IMR-90 (cell line): ENCODE results near the gene HEATR9.

Experiments
- BHLHE40 ChIP-seq: fragments of 150-350 bp; IDR thresholded peaks from 2 replicates; pipeline ENCODE4 v1.6.1; 2016; ENCODE audit warnings: mild to moderate bottlenecking, low read depth, low read length
- CEBPB ChIP-seq: IDR thresholded peaks from 2 replicates; pipeline ENCODE4 v1.6.1; 2012; ENCODE audit warnings: low read depth, low read length, improper control_type of control experiment
- CHD1 ChIP-seq: IDR thresholded peaks from 2 replicates; pipeline ENCODE4 v1.6.1; 2012; ENCODE audit warnings: low read depth, low read length, improper control_type of control experiment
- CTCF ChIP-seq: conservative IDR thresholded peaks from 2 replicates; pipeline ENCODE4 v1.5.1; 2012; ENCODE audit warnings: mild to moderate bottlenecking, low read depth, low read length, improper control_type of control experiment
- ELK1 ChIP-seq: fragments of 150-350 bp; IDR thresholded peaks from 2 replicates; pipeline ENCODE4 v1.6.1; 2016; ENCODE audit warnings: low read depth, mild to moderate bottlenecking, low read length, moderate library complexity, borderline replicate concordance
- FOS ChIP-seq: fragments of 150-350 bp; IDR thresholded peaks from 2 replicates; pipeline ENCODE4 v1.6.1; 2016; ENCODE audit warnings: low read depth, low read length
- POLR2A ChIP-seq: IDR thresholded peaks from 2 replicates; pipeline ENCODE4 v1.6.1; 2012; ENCODE audit warnings: mild to moderate bottlenecking, low read depth, low read length
- RAD21 ChIP-seq: IDR thresholded peaks from 2 replicates; pipeline ENCODE4 v1.6.1; 2012; ENCODE audit warnings: low read length, improper control_type of control experiment
- RCOR1 ChIP-seq: IDR thresholded peaks from 2 replicates; pipeline ENCODE4 v1.6.1; 2012; ENCODE audit warnings: mild to moderate bottlenecking, low read length, improper control_type of control experiment; ENCODE audit not compliant: insufficient replicate concordance
- RFX5 ChIP-seq: IDR thresholded peaks from 2 replicates; pipeline ENCODE4 v1.8.0; 2012; ENCODE audit warnings: low read depth, mild to moderate bottlenecking, low read length, moderate library complexity
- SMC3 ChIP-seq: fragments of 150-350 bp; IDR thresholded peaks from 2 replicates; pipeline ENCODE4 v1.6.1; 2016; ENCODE audit warnings: low read depth, mild to moderate bottlenecking, antibody characterized with exemption, low read length, moderate library complexity
- TF ChIP-seq, protein P1 (sequence below): fragments of 150-350 bp; IDR thresholded peaks from 2 replicates; pipeline ENCODE4 v1.6.1; 2017; ENCODE audit warnings: mild to moderate bottlenecking, antibody characterized with exemption, low read length, low read depth

DNA sequence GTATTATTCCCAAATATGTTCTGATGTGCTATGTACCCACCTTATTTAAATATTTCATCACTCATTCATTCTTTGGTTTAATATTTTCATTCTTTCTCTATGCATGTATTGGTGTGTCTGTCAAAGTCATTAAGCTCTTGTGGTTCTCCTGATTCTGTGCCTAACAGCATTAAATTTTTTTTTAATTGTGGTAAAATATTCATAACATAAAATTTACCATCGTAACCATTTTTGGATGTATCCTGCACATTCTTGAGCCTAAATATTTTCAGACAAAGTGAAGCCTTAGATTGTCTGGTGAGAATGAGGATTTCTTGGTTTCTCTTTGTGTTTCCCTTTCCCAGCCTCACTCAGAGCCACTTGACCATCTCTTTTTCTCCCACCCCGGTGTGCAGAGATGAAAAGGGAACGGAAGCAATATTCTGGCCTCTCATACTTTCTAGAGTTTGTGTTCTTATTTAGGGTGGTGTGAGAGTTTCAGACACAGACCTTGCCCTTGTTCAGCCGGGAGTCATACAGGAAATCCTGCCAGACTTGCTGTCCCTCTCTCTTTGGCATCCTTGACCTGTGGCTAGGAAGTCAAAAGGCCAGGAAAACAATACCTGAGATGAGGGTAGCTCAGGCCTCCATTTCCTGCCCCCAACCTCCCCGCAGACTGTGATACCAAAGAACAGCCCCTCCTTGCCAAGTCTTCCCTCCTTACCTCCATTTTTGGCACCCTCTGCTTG is 6.5 kb upstream of the HEATR9 start:
- no peak for TF ChIP-seq CTCF
- TF ChIP-seq POLR2A = no peak
- TF ChIP-seq RAD21 = no peak
- TF ChIP-seq, protein P1, sequence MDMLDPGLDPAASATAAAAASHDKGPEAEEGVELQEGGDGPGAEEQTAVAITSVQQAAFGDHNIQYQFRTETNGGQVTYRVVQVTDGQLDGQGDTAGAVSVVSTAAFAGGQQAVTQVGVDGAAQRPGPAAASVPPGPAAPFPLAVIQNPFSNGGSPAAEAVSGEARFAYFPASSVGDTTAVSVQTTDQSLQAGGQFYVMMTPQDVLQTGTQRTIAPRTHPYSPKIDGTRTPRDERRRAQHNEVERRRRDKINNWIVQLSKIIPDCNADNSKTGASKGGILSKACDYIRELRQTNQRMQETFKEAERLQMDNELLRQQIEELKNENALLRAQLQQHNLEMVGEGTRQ = no peak
- TF ChIP-seq RFX5 = no peak
- no peak for TF ChIP-seq CEBPB
- TF ChIP-seq FOS = no peak
- TF ChIP-seq BHLHE40 = no peak
- TF ChIP-seq RCOR1 = no peak
- no peak for TF ChIP-seq SMC3
- TF ChIP-seq ELK1 = no peak
- no peak for TF ChIP-seq CHD1
